Measurements from ENCODE around the gene LUC7L.
"Not testable (repeated sequence)": the region's sequence is repeated elsewhere in the genome, so short reads cannot be mapped to it uniquely, and the experiment has no call there.

The LUC7L gene

DNA sequence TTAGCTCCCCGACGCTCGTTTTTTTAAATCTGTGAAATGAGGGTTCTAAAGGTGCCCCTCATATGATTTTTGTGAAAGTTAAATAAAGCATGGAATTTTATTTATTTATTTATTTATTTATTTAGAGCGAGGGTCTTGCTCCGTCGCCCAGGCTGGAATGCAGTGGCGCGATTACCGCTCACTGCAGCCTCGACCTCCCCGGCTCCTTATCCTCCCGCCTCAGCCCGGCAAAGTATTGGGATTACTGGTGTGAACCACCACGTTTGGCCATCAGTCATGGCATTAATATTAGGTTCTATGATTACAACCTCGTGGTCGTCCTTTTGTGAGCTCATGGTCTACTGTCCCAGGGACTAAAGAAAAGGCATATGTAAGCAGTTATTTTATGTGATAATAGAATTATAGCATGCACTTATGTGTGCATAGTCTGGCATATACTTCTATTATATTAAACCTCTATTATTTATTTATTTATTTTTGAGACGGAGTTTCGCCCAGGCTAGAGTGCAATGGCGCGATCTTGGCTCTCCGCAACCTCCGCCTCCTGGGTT is 557 bp upstream of the LUC7L start:
- DNase-seq (ENCODE audit: low spot score), result no peak

DNA sequence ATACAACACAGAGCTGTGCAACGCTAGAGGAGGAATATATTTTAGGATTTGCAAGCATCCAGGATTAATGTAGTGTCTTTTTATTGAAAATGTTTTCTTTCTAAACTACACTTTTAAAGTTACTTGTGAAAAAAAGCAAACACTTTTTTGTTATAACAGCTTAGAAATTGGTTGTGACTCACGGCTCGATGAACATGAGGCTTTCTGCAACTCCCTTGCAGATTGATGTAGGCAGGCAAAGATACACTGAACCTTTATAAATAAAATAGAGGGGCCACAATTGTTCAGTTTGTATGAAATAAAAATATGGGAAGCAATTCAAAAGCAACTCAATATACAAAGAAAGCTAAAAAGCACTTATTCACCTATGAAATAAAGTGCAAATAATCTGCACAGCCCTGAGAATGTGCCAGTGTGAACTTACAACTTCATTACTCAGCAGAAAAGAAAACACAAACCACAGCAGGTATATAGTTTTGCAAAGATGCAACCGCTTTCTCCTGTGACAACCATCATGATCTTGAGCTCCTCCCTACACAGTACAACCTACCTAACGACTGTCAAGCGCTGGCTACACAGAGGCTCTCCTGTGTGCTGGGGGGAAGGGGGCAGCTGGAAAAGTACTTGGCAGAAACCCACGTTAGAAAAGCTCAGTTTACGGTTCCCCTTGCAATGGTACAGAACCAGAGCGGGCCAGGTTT is 948 bp downstream of the LUC7L start:
- DNase-seq (ENCODE audit: low spot score), result no peak

DNA sequence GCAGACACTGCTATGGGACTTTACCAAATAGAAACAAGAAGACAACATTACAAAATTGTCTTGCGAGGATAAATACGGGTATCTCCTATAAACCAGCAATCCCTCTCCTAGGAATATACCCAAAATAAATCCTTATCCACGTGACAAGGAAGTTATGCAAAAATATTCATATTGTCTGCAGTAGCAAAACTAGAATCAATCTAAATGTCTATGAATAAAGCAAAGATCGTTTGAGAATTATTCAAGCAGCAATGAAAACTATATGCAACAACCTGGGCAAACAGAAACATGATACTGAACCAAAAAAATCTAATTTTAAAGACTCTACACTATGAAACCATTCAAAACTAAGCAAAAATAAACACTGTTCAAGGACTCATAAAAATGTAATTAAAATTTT is 9.2 kb downstream of the LUC7L start:
- DNase-seq (ENCODE audit: low spot score), result no peak

DNA sequence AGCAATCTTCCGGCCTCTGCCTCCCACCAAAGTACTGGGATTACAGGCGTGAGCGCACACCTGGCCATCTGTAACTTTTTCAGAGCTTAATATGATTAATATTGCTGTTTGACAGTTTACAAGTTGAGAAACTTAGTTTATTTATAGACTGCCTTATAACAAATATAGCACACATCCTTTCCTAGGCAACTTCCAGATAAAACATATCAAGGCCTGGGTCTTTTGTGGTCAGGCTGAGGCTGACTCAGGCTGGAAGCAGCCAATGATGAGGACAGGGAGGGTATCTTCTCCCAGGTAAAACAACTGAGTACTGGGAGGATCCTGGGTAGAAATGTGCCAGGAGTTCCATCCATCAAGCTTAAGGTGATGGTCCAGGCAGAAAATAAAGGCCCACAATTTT is 16.2 kb downstream of the LUC7L start:
- DNase-seq (ENCODE audit: low spot score), result no peak

DNA sequence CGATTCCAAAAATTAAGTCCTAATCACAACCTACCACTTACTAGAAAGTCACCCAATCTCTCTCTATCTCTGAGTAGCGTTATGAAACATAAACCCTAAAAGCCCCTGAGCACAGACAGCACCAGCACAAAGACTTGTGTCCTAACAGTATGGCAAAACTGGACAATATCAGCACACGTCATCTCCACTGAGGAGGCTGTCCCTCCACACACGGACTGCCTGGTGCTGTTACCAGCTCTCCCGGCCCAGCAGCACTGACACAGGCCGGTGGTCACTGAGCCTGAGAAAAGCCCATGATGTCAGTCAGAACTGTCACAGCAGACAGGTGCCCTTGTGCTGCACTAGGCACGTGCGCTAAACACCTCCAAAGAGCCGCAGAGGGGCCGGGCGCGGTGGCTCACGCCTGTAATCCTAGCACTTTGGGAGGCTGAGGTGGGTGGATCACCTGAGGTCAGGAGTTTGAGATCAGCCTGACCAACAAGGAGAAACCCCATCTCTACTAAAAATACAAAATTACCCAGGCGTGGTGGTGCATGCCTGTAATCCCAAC is 17.5 kb downstream of the LUC7L start:
- DNase-seq (ENCODE audit: low spot score), result not testable (repeated sequence)

DNA sequence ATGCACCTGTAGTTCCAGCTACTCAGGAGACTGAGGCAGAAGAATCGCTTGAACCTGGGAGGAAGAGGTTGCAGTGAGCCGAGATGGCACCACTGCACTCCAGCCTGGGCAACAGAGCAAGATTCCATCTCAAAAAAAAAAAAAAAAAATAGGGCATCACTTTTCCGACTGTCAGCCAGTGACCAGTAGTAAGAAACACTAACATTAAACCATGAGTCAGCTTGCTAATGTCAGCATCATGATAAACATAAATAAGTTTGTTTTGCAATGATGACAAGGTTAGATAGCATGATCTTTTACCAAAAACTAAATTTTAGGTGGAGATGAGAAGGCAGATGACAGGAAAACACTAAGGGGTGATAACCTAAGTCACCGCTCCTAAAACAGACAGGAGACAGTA is 19.9 kb downstream of the LUC7L start:
- DNase-seq (ENCODE audit: low spot score), result not testable (repeated sequence)

DNA sequence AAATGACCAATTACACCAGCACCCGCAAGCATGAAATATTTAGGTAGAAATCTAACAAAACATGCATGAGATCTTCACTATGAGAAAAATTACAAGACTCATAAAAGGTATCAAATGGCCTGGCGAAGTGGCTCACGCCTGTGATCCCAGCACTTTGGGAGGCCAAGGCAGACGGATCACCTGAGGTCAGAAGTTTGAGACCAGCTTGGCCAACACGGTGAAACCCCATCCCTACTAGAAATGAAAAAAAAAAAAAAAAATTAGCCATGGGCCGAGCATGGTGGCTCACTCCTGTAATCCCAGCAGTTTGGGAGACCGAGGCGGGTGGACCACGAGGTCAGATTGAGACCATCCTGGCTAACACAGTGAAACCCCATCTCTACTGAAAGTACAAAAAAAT is 25.2 kb downstream of the LUC7L start:
- DNase-seq (ENCODE audit: low spot score), result not testable (repeated sequence)

DNA sequence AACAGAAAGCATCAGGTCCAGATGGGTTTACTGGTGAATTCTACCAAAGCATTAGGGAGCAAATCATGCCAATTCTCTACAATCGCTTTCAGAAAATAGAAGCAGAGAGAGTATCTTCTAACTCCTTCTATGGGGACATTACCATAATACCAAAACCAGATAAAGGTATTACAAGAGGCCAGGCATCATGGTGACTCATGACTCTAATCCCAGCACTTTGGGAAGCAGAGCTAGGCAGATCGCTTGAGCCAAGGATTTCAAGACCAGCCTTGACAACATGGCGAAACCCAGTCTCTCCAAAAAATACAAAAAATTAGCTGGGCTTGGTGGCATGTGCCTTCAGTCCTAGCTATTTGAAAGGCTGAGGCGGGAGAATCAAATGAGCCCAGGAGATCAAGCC is 26.0 kb downstream of the LUC7L start:
- DNase-seq (ENCODE audit: low spot score), result no peak

DNA sequence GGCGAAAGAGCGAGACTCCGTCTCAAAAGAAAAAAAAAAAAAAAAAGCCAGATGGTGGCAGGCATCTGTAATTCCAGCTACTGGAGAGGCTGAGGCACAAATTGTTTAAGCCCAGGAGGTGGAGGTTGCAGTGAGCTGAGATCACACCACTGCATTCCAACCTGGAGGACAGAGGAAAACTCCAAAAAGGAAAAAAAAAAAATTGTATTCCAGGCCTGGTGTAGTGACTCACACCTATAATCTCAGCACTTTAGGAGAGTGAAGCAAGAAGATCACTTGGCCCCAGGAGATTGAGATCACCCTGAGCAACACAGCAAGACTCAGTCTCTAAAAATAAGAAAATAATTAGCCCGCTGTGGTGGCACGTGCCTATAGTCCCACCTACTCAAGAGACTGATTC is 28.9 kb downstream of the LUC7L start:
- no peak for DNase-seq (ENCODE audit: low spot score)

DNA sequence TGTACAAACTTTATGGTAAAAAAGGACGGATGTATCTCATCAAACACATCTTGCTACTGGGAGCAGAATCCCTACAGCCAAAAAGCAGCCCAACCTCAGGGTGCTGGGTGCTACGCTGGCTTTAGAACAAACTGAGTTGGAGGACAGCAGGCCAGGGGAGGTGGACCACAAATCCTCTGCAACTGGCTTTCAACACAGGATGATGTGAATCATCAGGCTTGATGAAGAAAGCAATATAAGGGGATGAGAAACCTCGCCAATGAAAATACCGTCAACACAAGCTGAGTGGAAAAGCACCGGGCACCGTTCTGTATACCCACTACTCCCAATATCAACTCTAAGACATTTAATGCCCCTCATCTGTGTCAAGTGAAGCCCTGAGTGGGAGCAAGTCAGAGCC is 34.7 kb downstream of the LUC7L start:
- DNase-seq (ENCODE audit: low spot score), result no peak

DNA sequence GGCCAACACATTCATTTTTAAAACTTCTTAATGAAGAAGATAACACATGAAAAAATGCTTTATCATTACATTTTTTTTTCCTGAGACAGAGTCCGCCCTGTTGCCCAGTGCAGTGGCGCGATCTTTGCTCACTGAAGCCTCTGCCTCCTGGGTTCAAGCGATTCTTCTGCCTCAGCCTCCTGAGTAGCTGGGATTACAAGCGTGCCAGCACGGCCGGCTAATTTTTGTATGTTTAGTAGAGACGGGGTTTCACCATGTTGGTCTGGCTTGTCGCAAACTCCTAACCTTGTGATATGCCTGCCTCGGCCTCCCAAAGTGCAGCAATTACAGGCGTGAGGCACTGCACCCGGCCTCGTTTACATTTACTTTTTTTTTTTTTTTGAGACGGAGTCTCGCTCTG is 35.8 kb downstream of the LUC7L start:
- DNase-seq (ENCODE audit: low spot score), result no peak

DNA sequence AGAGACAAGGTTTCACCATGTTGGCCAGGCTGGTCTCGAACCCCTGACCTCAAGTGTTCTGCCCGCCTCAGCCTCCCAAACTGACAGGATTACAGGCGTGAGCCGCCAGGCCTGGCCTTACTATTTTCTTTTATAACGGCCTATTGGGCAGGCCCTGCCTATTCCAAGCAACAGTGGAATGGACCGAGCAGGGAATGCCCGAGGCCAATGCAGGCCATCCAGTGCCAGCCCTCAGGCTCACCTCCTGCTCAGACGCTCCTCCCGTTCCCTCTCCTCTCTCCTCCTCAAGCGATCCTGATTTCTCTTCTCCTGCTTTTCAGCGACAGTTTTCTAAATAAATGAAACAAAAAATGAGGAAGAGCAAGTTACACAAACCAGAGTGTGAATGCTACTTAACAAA is 36.6 kb downstream of the LUC7L start:
- DNase-seq (ENCODE audit: low spot score), result no peak

DNA sequence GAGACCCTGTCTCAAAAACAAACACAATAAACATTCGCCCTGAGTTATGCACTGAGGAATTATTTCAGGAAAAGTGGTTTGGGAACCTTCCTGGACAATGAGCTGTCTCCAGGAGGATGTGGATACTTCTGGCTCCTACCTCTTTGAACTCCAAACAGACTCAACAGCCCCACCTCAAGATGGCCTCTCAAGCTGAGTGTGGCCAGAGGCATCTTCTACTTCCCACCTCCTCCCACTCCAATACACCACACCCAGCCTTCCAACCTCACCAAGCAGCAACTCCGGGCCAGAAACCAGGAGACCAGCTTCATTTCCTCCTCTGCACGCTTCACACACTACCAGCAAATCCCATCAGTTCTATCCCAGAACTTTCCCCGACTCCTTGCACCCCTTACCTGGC is 37.4 kb downstream of the LUC7L start:
- peak; percentile 15 for DNase-seq (ENCODE audit: low spot score)

DNA sequence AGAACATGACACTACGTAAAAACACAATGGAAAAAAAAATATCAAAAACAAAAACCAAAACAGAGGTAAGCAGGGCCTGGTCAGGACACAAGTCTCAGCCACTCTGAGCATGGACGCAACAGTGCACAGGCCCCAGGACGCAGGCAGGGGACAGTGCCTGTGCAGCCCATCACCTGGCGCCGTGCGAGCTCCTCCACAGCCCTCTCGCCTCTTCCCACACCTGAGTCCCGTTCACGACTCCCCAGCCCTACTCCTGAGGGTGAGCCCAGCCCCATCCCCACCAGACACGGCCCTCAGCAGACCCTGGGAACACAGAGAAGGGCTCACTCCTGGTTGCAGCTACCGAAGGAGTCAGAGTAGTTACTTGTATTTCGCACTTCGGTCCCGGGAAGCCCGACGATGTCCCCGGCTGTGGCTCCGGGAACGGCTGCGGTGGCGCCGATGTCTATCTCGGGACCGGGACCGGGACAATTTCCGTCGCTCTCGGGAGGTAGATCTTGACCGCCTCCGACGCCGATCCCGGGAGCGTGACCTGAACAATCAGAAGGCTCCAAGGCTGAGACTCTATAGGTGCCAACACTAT is 39.6 kb downstream of the LUC7L start:
- no peak for DNase-seq (ENCODE audit: low spot score)

DNA sequence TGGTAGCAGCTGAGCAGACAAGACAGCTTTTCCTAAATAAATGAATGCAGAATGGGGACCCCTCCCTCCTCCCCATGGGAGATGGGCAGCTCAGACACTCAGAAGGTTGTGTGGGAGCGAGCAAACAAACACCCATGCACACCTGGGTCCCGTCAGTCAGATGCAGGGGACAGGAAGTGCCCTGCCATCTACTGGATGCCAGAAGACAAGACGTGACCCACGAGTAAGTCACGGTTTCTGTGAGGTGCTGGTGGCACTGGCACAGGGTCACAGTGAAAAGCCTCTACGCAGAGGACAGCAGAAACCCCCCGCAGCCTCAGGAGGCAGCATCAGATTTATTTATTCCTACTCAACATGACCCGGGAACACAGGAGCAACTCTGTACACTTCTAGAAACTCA is 40.6 kb downstream of the LUC7L start:
- peak; percentile 17 for DNase-seq (ENCODE audit: low spot score)

DNA sequence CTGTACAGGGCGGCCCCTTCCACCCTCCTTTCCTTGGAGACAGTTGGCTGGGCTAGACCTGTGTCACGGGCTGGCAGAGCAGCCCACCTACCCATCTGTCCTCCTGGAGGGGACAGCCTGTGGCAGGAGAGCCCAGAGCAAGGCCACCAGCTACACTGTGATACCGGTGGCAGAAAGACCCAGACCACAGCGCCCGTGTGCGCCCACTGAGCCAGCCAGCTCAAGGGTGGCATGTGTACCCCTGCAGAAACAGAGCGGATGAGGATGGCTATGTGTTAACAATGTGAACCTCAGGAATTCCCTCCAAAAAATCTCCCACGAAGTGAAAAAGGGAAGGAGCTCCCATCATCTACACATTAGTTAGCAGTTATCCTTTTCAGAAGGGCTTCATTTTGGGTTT is 41.9 kb downstream of the LUC7L start:
- no peak for DNase-seq (ENCODE audit: low spot score)

DNA sequence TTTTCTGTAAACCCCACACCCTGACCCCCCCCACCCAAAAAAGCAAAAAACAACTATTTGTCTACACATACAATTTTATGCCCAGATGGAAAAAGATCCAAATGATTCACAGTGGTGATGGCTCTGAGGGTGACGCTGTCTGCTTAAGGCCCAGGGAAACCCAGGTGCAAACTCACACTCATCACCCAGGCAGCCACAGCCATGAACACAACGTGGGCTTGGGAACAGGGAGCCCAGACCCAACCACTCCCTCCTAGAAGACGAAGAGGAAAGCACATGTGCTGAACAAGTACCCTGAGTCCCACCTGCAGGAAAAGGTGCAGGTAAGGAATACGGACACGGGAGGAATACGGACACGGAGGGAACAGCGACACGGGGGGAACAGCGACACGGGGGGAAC is 43.6 kb downstream of the LUC7L start:
- no peak for DNase-seq (ENCODE audit: low spot score)

DNA sequence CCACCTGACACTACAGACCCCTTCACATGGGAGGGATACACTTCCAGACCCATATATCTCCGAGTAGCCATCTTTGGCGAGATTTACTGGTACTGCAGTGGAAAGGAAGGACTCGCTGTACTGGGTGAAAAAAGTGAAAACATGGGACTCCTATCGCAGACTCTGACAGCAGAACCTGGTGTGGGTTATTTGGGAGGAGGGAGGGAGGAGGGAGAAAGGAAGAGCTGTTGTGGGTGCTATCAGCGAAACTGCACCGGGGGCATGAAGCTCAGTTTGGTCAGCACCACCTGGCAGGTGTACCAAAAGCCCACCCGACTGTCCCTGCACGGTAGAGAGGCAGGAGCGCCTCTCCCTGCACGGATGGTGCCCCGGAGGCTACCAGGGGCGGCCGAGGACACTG is 44.0 kb downstream of the LUC7L start:
- DNase-seq (ENCODE audit: low spot score), result no peak

DNA sequence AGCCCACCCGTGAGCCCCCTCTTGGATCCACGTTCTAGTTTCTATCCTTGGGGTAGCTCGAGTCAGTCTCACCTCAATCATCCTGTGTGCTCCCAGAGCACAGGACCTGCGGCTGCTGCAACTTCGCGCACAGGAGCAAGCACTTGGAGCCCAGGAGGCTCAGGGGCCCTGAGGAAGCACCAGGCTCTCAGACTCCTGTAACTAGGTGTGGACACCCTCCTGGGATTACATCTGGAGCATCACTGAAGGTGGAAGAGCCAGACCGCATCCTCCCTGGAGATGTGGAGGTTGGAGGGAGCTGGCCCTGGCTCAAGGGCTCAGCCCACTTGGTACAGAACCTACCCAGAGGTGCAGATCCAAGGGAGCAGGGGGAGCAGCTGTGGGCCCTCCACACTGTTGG is 46.2 kb downstream of the LUC7L start:
- peak; percentile 11 for DNase-seq (ENCODE audit: low spot score)

DNA sequence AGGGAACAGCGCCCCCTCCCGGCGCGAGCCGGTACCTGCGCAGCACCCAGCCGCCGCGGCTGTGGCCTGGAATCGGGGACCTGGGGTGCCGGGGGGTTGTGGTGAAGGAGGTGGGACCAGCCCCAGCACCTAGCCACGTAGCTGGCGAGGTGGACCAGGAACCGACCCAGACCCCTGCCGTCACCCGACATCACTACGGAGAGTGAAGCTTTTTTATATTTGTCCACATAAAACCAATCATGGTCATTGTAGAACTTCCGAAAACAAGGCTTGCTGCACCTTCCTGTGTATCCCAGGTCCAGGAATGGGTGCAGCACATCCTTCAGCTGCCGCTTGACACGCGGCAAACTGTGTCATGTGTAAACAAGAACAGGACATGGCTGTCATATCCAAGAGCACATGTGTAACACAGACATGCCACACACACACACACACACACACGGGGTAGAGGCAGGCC is 47.7 kb downstream of the LUC7L start:
- peak; percentile 32 for DNase-seq (ENCODE audit: low spot score)

DNA sequence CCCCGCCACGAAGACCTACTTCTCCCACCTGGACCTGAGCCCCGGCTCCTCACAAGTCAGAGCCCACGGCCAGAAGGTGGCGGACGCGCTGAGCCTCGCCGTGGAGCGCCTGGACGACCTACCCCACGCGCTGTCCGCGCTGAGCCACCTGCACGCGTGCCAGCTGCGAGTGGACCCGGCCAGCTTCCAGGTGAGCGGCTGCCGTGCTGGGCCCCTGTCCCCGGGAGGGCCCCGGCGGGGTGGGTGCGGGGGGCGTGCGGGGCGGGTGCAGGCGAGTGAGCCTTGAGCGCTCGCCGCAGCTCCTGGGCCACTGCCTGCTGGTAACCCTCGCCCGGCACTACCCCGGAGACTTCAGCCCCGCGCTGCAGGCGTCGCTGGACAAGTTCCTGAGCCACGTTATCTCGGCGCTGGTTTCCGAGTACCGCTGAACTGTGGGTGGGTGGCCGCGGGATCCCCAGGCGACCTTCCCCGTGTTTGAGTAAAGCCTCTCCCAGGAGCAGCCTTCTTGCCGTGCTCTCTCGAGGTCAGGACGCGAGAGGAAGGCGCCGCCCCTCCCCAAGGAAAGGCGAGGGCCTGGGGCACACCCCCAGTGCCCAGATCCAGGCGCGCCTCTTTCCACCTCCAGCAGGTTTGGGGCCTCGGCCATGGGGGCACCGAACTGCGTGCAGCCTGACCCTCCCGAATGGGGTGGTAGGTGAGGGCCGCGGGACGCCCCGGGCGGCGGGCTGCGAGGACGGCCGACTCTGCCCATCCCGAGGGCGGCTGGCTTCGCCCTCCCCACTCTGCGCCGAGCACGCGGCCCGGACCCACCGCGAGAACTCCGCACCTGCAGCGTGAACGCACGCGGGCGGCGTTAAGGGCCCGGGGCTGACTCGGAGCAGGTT is 48.3 kb downstream of the LUC7L start:
- peak; percentile 93 for DNase-seq (ENCODE audit: low spot score)

DNA sequence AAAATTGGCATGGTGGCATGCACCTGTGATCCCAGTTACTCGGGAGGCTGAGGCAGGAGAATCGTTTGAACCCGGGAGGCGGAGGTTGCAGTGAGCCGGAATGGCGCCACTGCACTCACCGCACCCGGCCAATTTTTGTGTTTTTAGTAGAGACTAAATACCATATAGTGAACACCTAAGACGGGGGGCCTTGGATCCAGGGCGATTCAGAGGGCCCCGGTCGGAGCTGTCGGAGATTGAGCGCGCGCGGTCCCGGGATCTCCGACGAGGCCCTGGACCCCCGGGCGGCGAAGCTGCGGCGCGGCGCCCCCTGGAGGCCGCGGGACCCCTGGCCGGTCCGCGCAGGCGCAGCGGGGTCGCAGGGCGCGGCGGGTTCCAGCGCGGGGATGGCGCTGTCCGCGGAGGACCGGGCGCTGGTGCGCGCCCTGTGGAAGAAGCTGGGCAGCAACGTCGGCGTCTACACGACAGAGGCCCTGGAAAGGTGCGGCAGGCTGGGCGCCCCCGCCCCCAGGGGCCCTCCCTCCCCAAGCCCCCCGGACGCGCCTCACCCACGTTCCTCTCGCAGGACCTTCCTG is 49.1 kb downstream of the LUC7L start, which contains the start of gene HBQ1:
Gene HBQ1 (plus strand): TSS at position 359 of the 575 bp plus-strand sequence. CDS start 28 bp downstream, at position 387.
- peak; percentile 83 for DNase-seq (ENCODE audit: low spot score)
